Upper lobe of left lung (tissue), 6 donors: ENCODE data around the gene ZNF107. TPM values are rescaled to one million over a fixed set of nuclear protein-coding genes. Genes with fewer than 3 reads are reported as not detected.
"Not testable (repeated sequence)": the region's sequence is repeated elsewhere in the genome, so short reads cannot be mapped to it uniquely, and the experiment has no call there.

Experiments used
- ATAC-seq, 2 donors: fragments of 200-7000 bp; cut with Tn5 transposase; one replicate each; pipeline ENCODE4 v1.9.1; 2022; ENCODE audit warnings: mild to moderate bottlenecking in 2 of 2, moderate library complexity in 2 of 2; ENCODE audit not compliant: low FRiP score in 2 of 2
- DNase-seq, 2 donors: peaks; one replicate each; pipeline ENCODE4 v3.0.0-alpha.2; 2019 to 2020
- H3K27ac ChIP-seq, 4 donors: fragments of 200-600 bp; sonication (generic); one replicate each; pipeline ENCODE4 v1.5.1; 2016 to 2019
- H3K27me3 ChIP-seq, 4 donors: fragments of 200-600 bp; sonication (generic); one replicate each; pipeline ENCODE4 v1.5.1; 2017 to 2019
- H3K36me3 ChIP-seq, 4 donors: fragments of 200-600 bp; sonication (generic); one replicate each; pipeline ENCODE4 v1.5.1; 2016 to 2019
- H3K4me1 ChIP-seq, 4 donors: fragments of 200-600 bp; sonication (generic); one replicate each; pipeline ENCODE4 v1.5.1; 2018 to 2019
- H3K4me3 ChIP-seq, 4 donors: fragments of 200-600 bp; sonication (generic); one replicate each; pipeline ENCODE4 v1.5.1; 2017 to 2019; ENCODE audit warnings: mild to moderate bottlenecking in 2 of 4, moderate library complexity in 1 of 4
- H3K9me3 ChIP-seq, 4 donors: fragments of 200-600 bp; sonication (generic); one replicate each; pipeline ENCODE4 v1.5.1; 2018 to 2019
- CTCF ChIP-seq, 6 experiments: fragments of 450-650 bp in 4 of 6; fragments of 200-600 bp in 2 of 6; sonication (generic) in 2 of 6; IDR thresholded peaks; one replicate each; pipeline ENCODE4 v1.5.1; 2016 to 2019; ENCODE audit warnings: antibody characterized with exemption in 6 of 6
- EP300 ChIP-seq, 4 donors: sonication (generic); formaldehyde crosslinking; IDR thresholded peaks; one replicate each; pipeline ENCODE4 v1.5.1; 2017; ENCODE audit warnings: antibody characterized with exemption in 4 of 4, control low read depth in 2 of 4
- POLR2A ChIP-seq, 4 donors: fragments of 450-650 bp; IDR thresholded peaks; one replicate each; pipeline ENCODE4 v1.5.1; 2016 to 2017; ENCODE audit warnings: antibody characterized with exemption in 4 of 4, mild to moderate bottlenecking in 2 of 4
- POLR2AphosphoS5 ChIP-seq, 2 donors: sonication (generic); formaldehyde crosslinking; IDR thresholded peaks; one replicate each; pipeline ENCODE4 v1.5.1; 2017; ENCODE audit warnings: antibody characterized with exemption in 2 of 2
- WGBS, 2 donors: methylation state at CpG; one replicate each; pipeline ENCODE4 v1.1.5; 2017 to 2018; 5-methylcytosine and 5-hydroxymethylcytosine counted together
- total RNA-seq, 6 donors: library from RNA; depleted of rRNA in 4 of 6; stranded (reverse); fragments of >200 nt in 4 of 6; gene quantifications; one replicate each; pipeline versions ENCODE4 v1.1.0 to v1.2.1, GENCODE V29; 2016 to 2021
- donor health status: DM: no; HTN: no; CAD: no; lungs with moderate emphysema.
- donor health status: DM: no; HTN: yes; CAD: no; lungs with severe emphysema.

The ZNF107 gene
- total RNA-seq, 6 donors from 2014 or later = 2.7 to 13.6 (median 4.2) TPM

DNA sequence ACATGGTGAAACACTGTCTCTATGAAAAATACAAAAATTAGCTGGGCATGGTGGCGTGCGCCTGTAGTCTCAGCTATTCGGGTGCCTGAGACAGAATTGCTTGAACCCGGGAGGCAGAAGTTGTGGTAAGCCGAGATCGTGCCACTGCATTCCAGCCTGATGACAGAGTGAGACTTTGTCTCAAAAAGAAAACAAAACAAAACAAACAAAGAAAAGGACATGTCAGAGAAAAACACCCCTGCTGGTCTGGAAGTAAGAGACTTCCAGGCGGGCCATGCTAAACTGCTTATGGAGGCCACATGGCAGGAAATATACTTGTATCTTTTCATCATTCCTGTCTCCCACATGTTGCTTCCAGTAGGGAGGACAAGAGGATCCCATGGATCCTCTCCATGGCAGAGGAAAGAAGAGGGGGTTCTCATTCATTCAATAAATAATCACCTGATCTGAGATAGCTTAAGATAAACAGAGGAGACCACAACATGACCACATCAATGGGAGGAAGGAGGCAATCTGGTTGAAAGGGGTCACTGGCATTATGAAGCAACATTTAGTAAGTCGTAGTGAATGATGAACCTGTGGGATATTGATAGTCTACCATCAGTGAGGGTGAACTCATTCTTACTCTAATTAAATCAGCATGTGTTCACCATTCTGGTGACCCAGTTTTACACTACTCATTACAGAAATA lies 67.8 kb downstream of the ZNF107 start:
- DNase-seq (no peak), ATAC-seq (no peak)
- TF ChIP-seq POLR2AphosphoS5 (IDR thresholded peaks at IDR 0.05) (no peak), CTCF (IDR thresholded peaks at IDR 0.05) (no peak), POLR2A (IDR thresholded peaks at IDR 0.05) (no peak), EP300 (IDR thresholded peaks at IDR 0.05) (no peak)
- H3K27me3 ChIP-seq = no peaks in the 10 kb centered on the region
- 91 to 92% methylated on average over 8 of the region's 8 CpGs for WGBS, 2 donors
- H3K36me3 ChIP-seq = no peaks in the 10 kb centered on the region
- H3K9me3 ChIP-seq = peaks cover 0 to 17% (median 3%) of the 10 kb centered on the region in 4 donors
- no peaks in the 10 kb centered on the region for H3K4me1 ChIP-seq
- H3K27ac ChIP-seq = no peak overlapping the region
- no peak overlapping the region for H3K4me3 ChIP-seq

- WGBS, 2 donors = 94 to 95% methylated on average over 11 to 20 of the region's 20 CpGs
- TF ChIP-seq POLR2AphosphoS5 (IDR thresholded peaks at IDR 0.05) = no peak
- TF ChIP-seq POLR2A (IDR thresholded peaks at IDR 0.05) = no peak
- no peak for TF ChIP-seq CTCF (IDR thresholded peaks at IDR 0.05)
- TF ChIP-seq EP300 (IDR thresholded peaks at IDR 0.05) = no peak
- no peak for ATAC-seq
Observed at GRCh38 chr7:64736575-64736974, 70.6 kb downstream of the ZNF107 start.

GRCh38 chr7:64738403-64738802 lies 72.5 kb downstream of the ZNF107 start:
- peak in 1 of 2 donors; percentile 47 for DNase-seq
- H3K27me3 ChIP-seq, ATAC-seq, H3K36me3 ChIP-seq, H3K4me1 ChIP-seq, H3K27ac ChIP-seq, H3K4me3 ChIP-seq: not testable (repeated sequence)
- no CpG with 5 or more reads among the region's 29 CpGs for WGBS, 2 donors
- peaks cover 0 to 13% (median 4%) of the 10 kb centered on the region in 4 donors for H3K9me3 ChIP-seq

More at GRCh38 chr7:64736575-64736974, 70.6 kb downstream of the ZNF107 start:
- Histone ChIP-seq H3K9me3 (peaks cover 0 to 13% (median 4%) of the 10 kb centered on the region in 4 donors), H3K27ac (no peak overlapping the region), H3K4me1 (no peaks in the 10 kb centered on the region), H3K4me3 (no peak overlapping the region), H3K27me3 (no peaks in the 10 kb centered on the region), H3K36me3 (no peaks in the 10 kb centered on the region)
- peak in 1 of 2 donors; percentile 82 for DNase-seq

- H3K36me3 ChIP-seq, H3K4me3 ChIP-seq, ATAC-seq, H3K27me3 ChIP-seq, H3K4me1 ChIP-seq, H3K27ac ChIP-seq: not testable (repeated sequence)
- peaks cover 0 to 13% (median 4%) of the 10 kb centered on the region in 4 donors for H3K9me3 ChIP-seq
- WGBS, 2 donors = 86 to 100% methylated on average over 1 to 14 of the region's 29 CpGs
- peak in 1 of 2 donors; percentile 72 for DNase-seq
Observed at GRCh38 chr7:64738953-64739352, 73.0 kb downstream of the ZNF107 start.

DNA sequence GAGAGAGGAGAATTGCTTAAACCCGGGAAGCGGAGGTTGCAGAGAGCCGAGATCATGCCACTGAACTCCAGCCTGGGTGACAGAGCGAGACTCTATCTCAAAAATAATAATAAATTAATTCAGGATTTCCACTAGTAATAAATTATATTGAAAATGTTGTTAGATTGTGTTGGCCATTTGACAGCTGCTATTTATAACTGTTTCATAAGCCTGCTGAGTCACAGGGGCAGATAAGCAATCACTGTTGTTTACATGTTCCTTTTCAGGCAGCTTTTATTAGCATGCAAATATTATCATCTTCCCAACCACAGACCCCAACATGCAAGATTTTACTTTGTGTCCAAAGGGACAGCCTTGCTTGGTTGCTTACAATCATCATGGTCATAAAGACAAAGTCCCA lies 78.7 kb downstream of the ZNF107 start:
- no peak overlapping the region for H3K4me3 ChIP-seq
- no peaks in the 10 kb centered on the region for H3K27me3 ChIP-seq
- WGBS, 2 donors = 83 to 86% methylated on average over 4 of the region's 4 CpGs
- H3K9me3 ChIP-seq = peaks cover 0 to 14% (median 8%) of the 10 kb centered on the region in 4 donors
- no peak for ATAC-seq
- H3K4me1 ChIP-seq = no peaks in the 10 kb centered on the region
- DNase-seq = no peak
- H3K36me3 ChIP-seq = no peaks in the 10 kb centered on the region
- TF ChIP-seq EP300 (IDR thresholded peaks at IDR 0.05) (no peak), POLR2A (IDR thresholded peaks at IDR 0.05) (no peak), POLR2AphosphoS5 (IDR thresholded peaks at IDR 0.05) (no peak), CTCF (IDR thresholded peaks at IDR 0.05) (no peak)
- H3K27ac ChIP-seq = no peak overlapping the region

DNA sequence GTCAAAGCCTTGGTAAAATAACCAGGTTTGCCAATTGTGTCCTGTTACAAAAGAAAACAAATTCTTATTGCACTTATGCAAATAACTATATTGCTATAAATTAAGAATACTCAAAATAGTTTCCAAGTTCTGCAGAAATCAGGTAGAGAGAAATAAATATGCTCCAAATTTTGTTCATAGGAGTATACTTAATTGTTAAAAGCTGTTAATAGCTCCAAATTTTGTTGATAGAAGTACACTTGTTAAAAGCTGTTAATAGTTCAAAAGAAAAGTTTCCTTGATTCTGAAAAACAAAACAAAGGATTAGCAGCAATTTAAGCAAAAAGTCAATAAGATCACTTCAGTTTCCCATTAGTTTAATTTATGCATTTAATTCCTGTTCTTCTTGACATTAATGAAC lies 81.9 kb downstream of the ZNF107 start:
- DNase-seq = no peak
- no peak for ATAC-seq
- H3K4me1 ChIP-seq = no peaks in the 10 kb centered on the region
- H3K27me3 ChIP-seq = no peaks in the 10 kb centered on the region
- peaks cover 0 to 14% (median 8%) of the 10 kb centered on the region in 4 donors for H3K9me3 ChIP-seq
- H3K4me3 ChIP-seq = no peak overlapping the region
- no peak overlapping the region for H3K27ac ChIP-seq
- TF ChIP-seq POLR2A (IDR thresholded peaks at IDR 0.05) (no peak), POLR2AphosphoS5 (IDR thresholded peaks at IDR 0.05) (no peak), CTCF (IDR thresholded peaks at IDR 0.05) (no peak), EP300 (IDR thresholded peaks at IDR 0.05) (no peak)
- no peaks in the 10 kb centered on the region for H3K36me3 ChIP-seq
